Occipital lobe (tissue), 2 donors: ENCODE measurements around the gene RBM20. TPM values are rescaled to one million over a fixed set of nuclear protein-coding genes. Genes with fewer than 3 reads are reported as not detected.
A peak's percentile ranks its signal among the peaks of the same experiment; 100 is the strongest.

Source experiments
- DNase-seq: peaks from one replicate; lab custom pipeline; 2025; lab: John Stamatoyannopoulos, UW
- total RNA-seq: library from RNA; depleted of rRNA; stranded (reverse); fragments of >200 nt; gene quantifications from one replicate; pipeline ENCODE4 v1.2.3, GENCODE V29; 2014

The RBM20 gene
- total RNA-seq, 1 donor from 2014 or later, result 2.2 TPM

GRCh38 chr10:110783509-110784107, 139.5 kb downstream of the RBM20 start:
- no peak for DNase-seq

- no peak for DNase-seq
Measured at GRCh38 chr10:110784198-110784597, 140.1 kb downstream of the RBM20 start.

GRCh38 chr10:110786172-110786571, 142.0 kb downstream of the RBM20 start:
- no peak for DNase-seq

DNA sequence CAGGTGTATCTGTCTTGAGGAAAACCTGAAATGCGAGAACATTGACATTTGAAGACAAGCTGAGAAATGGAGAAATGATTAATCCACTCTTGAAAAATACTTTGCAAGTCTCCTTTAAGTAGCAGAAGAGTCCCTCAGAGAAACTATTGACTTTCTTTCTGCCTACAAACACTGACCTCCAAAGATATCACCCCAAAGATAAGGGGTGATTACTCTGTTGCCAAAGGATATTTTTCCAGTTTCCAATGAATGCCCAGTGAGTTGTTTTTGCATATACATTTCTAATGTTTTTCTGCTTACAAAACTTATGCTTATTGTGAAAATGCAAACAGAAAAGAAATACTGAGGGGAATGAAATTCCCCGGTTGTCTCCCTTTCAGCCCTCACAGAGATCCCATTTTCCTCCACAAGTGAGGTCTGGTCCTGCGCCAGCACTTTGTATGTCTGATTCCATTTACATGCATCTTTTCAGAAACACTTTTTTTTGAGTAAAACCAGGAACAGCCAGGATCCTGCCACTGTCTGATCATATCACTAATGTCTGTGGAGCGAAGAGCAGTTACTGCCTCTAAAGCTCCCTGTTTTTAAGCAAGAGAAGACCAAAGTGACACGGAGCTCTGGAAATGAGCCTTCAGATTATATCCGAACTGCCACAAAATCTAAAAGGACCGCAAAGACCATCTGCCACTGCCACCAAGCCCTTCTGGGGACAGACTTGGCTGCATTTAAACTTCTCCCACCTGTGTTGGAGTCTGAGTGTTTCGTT, 144.7 kb downstream of the RBM20 start:
- DNase-seq, result no peak

DNA sequence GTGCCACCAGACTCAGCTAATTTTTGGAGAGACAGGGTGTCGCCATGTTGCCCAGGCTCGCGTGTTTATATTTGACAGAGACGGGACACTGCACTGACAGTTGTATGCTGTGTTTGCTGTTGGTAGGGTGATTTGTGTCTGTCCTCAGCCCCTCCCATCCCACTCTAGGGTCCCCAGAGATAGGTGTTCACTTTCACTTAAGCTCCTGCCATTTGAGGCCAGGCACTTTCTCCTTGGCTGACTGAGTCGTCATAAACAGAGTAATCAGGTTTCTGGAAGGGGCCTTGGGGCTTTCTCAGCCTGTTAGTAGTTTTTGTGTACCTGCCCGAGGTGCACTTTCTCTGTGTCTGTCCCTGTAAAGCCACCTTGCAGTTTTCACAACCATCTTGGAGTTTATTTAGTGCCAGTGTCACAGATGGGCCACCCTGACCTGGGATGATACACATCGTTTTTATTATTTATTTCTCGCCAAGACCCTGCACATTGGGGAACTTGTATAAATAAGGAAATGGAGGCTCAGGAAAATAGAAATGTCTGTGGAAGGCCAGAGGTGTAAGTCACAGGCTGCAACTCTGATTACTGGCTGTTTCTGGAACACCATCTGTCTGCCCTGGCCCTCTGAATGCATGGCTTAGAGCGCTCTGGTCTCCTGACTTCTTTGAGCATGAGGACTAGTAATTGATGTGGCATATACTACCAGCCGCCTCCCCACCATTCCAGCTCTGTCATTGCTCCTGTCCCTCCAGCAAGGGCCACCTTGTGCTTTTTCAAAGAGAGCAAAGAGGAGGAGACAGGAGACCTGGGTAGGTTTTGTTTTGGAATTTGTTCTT, 145.7 kb downstream of the RBM20 start:
- no peak for DNase-seq

- no peak for DNase-seq
Measured at GRCh38 chr10:110790913-110791506, 146.9 kb downstream of the RBM20 start.

- no peak for DNase-seq
Measured at GRCh38 chr10:110791541-110792073, 147.5 kb downstream of the RBM20 start.

DNA sequence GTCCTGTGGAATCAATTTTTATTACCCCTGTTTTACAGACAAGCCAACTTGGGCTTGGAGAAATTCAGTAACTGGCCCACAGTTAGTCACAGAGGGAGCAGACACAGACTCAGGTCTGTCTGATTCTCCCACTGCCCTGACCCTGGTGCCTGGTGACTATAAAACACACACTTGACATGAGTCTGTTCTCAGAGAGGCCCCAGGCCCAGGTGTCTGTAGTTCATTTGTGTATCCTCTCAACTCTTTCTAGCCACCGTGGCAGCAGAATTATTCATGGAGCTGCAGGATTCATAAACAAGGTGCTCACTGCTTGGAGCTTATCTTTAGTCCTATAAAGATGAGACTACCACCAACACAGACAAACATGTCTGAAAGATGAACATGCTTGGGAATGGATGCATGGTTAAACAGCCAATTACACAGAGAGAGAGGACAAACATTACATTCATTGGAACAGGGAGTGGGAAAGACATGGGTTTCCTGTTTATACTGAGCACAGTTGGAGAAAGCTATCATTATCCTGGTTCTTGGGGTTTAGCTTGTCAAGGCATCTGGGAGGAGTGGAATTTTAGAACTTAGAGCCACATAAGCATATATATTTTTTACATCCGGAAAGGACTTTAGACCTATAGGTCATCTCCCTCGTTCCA, 148.5 kb downstream of the RBM20 start:
- DNase-seq, result no peak

- DNase-seq, result no peak
Measured at GRCh38 chr10:110793128-110793812, 149.1 kb downstream of the RBM20 start.

- no peak for DNase-seq
Measured at GRCh38 chr10:110793886-110794285, 149.8 kb downstream of the RBM20 start.

DNA sequence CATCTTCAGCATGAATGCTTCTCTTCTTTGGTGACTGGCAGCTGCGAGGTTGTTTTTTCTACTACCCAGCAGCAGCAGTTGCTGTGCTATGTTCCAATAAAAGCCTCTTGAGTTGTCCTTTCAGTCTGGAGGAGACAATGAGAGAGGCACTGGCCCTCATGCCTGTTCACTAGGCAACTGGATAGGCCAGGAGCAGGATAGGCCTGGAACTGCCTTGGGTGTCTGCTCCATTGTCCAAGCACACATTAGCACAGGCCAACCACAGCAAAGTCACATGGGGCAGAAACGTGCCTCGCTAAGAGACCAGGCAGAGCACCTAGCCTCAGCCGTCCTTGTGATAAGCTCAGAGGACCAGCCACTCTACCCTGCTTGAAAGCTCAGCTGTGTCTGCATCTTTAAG, 150.7 kb downstream of the RBM20 start:
- peak; percentile 61 for DNase-seq

DNA sequence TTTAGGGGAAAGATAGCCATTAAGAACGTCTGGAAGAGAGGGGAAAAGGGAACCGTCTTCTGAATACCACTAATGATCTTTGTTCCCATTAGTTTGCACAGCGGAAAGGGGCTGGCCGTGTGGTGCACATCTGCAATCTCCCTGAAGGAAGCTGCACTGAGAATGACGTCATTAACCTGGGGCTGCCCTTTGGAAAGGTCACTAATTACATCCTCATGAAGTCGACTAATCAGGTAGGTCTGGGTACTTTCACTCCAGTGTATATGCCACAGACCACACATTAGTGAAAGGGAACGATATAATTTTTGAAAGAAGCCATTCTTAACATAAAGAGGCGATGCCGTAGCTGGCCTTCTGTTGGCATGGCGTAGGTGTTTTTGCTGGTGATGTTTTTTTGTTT, 153.3 kb downstream of the RBM20 start:
- no peak for DNase-seq

DNA sequence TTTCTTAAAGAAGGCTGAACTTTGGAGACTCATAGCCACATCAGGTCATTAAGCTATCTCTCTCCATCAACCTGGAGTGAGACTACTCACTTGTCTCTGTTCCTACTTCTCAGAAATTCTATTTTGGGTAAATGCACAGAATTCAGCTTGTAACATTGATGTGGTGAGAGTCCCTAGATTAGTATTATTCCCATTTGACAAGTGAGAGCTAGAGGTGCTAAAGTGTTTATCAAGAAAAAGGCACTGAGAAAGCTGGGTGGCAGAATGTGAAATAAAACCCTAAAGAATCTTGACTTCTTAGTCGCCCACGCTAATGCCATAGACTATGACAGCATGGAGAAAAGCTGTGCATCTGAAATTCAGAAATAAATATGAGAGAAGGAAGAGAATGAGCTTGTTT, 154.2 kb downstream of the RBM20 start:
- DNase-seq, result no peak

DNA sequence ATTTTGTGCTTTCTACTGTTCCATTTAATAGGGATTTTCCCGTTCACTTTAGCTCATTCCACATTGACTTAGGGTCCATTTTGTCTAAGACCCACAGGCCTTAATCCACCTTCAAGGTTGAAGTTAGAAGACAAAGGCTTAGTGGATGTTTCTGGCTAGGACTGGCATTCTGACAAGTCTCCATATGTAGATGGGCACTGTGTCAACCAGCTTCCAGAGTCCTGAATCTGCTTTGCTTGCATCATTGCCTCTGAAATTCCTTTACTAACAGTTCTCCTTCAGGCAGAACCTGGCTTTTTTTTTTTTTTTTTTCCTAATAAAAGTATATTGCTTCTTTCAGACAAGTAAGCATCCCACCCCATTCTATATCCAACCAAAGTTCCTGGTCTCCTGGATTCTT, 158.0 kb downstream of the RBM20 start:
- no peak for DNase-seq

GRCh38 chr10:110802551-110803238, 158.6 kb downstream of the RBM20 start:
- DNase-seq, result no peak

- DNase-seq, result no peak
Measured at GRCh38 chr10:110803239-110803749, 159.2 kb downstream of the RBM20 start.

DNA sequence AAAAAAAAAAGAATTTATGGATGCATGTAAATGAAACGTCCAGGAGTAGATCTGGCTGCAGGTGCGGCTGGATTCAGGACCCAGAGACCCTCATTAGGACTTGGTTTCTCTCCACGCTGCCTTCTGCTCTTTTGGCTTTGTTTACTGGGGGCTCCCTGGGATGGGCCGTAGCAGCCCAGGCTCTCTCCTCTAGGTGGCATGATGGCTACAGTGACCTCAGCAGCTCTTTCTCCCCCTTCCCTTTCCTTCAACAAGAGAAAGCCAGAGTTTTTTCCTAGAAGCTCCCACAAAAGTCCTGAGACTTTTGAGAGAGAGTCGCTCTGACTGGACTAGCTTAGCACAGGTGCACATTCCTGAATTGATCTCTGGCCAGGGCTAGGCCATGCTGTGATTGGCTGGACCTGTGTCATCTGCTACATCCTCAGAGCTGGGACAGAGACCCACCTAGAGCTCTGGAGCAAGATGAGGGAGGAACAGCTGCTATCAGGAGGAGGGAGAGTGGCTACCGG, 159.7 kb downstream of the RBM20 start:
- no peak for DNase-seq

DNA sequence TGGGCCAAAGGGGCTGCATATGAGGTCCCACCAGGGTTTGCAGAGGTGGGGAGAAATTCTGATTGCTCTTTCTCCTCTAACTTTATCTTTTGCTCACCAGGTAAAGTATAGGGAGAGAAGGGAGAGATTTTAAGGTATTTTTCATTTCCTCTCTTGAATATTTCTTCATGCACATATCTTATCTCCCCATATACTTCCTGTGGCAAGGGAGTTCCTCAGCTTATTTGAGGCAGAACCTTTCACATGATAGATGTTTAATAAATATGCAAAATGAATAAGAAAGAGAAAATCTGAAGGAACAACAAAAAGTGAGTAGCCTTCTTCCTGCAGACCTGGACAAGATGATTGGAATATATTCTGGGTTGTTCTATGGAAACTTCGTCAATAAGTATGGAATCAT, 160.2 kb downstream of the RBM20 start:
- no peak for DNase-seq

- DNase-seq, result no peak
Measured at GRCh38 chr10:110805292-110805691, 161.2 kb downstream of the RBM20 start.

GRCh38 chr10:110806335-110806734, 162.2 kb downstream of the RBM20 start:
- no peak for DNase-seq
